K562 (cell line): ENCODE data around the gene ZNF775. TPM values are rescaled to one million over a fixed set of nuclear protein-coding genes. Genes with fewer than 3 reads are reported as not detected.
A peak's percentile ranks its signal among the peaks of the same experiment; 100 is the strongest.

Experiments used
- ASH1L ChIP-seq: fragments of 450-650 bp; IDR thresholded peaks from 2 replicates; pipeline ENCODE4 v1.6.1; 2018; ENCODE audit warnings: borderline replicate concordance, mild to moderate bottlenecking, low read depth; ENCODE audit not compliant: partially characterized antibody
- ATF1 ChIP-seq, 2 experiments: fragments of 450-650 bp in 1 of 2; IDR thresholded peaks; 2 replicates each; pipeline ENCODE4 v1.6.1; 2016; ENCODE audit warnings: missing compliant biosample characterization in 1 of 2, missing genetic modification characterization in 1 of 2
- BRCA1 ChIP-seq, 2 experiments: fragments of 450-650 bp in 1 of 2; sonication (generic) in 1 of 2; formaldehyde crosslinking in 1 of 2; IDR thresholded peaks; 2 replicates each; pipeline versions ENCODE4 v1.5.0 to v1.6.1; 2017 to 2020; ENCODE audit warnings: mild to moderate bottlenecking in 1 of 2, missing genetic modification reagents in 1 of 2
- CEBPZ ChIP-seq: fragments of 150-350 bp; IDR thresholded peaks from 2 replicates; pipeline ENCODE4 v1.6.1; 2014; ENCODE audit warnings: low read depth, mild to moderate bottlenecking, low read length, borderline replicate concordance
- CREB1 ChIP-seq, 2 experiments: sonication (generic) in 1 of 2; formaldehyde crosslinking in 1 of 2; IDR thresholded peaks; 2 replicates each; pipeline versions ENCODE4 v1.6.1 to v1.8.0; 2012 to 2022; ENCODE audit warnings: inconsistent platforms in 1 of 2, mild to moderate bottlenecking in 1 of 2, missing genetic modification reagents in 1 of 2, moderate library complexity in 1 of 2
- CTCFL ChIP-seq: IDR thresholded peaks from 2 replicates; pipeline ENCODE4 v1.6.1; 2011; ENCODE audit warnings: borderline replicate concordance, low read depth, mild to moderate bottlenecking, moderate library complexity, low read length; ENCODE audit not compliant: insufficient read depth, poor library complexity, severe bottlenecking
- FUS ChIP-seq: fragments of 200-400 bp; formaldehyde crosslinking; optimal IDR thresholded peaks from 2 replicates; pipeline ENCODE3; 2017; ENCODE audit warnings: low read depth, low read length
- HDAC8 ChIP-seq: fragments of 450-650 bp; IDR thresholded peaks from 2 replicates; pipeline ENCODE4 v1.6.1; 2016; ENCODE audit warnings: mild to moderate bottlenecking, missing genetic modification characterization, moderate library complexity, missing compliant biosample characterization
- NR2C2 ChIP-seq, 2 experiments: fragments of 200-800 bp in 1 of 2; sonication (Bioruptor generic) in 1 of 2; sonication (generic) in 1 of 2; formaldehyde crosslinking in 1 of 2; IDR thresholded peaks; 2 replicates each; pipeline versions ENCODE4 v1.6.1 to v1.8.0; 2016 to 2022; ENCODE audit warnings: mild to moderate bottlenecking in 1 of 2, missing compliant biosample characterization in 1 of 2, missing genetic modification characterization in 1 of 2, missing genetic modification reagents in 1 of 2
- SIN3A ChIP-seq, 2 experiments: fragments of 150-350 bp in 1 of 2; IDR thresholded peaks; 2 replicates each; pipeline ENCODE4 v1.6.1; 2011 to 2016; ENCODE audit warnings: borderline replicate concordance in 2 of 2, low read depth in 2 of 2, low read length in 2 of 2, mild to moderate bottlenecking in 2 of 2, moderate library complexity in 2 of 2; ENCODE audit not compliant: control insufficient read depth in 1 of 2
- WHSC1 ChIP-seq: IDR thresholded peaks from one replicate; pipeline ENCODE4 v1.6.1; 2012; ENCODE audit warnings: low read length, control low read depth, inconsistent platforms
- ZNF217 ChIP-seq: sonication (generic); formaldehyde crosslinking; IDR thresholded peaks from 2 replicates; pipeline ENCODE4 v1.8.0; 2022; ENCODE audit warnings: mild to moderate bottlenecking, missing genetic modification reagents
- polyA plus RNA-seq, 8 experiments: library from polyadenylated mRNA; depleted of rRNA in 4 of 8; stranded (reverse) in 5 of 8; unstranded in 3 of 8; fragments of >200 nt; fragmentation: Nextera tagmentation in 2 of 8; fragmentation: Illumina TruSeq in 1 of 8; extraction: Ambion mirVana in 2 of 8; extraction: Trizol in 1 of 8; gene quantifications; 2 replicates each; pipeline versions ENCODE4 v1.2.1 to v1.2.3, GENCODE V29; 2011 to 2014; ENCODE audit warnings: inconsistent platforms in 1 of 8, missing spikeins in 1 of 8
- total RNA-seq, 7 experiments: library from RNA; depleted of rRNA in 6 of 7; stranded (reverse); fragments of >200 nt in 6 of 7; fragmentation: Illumina TruSeq in 2 of 7; extraction: Trizol in 2 of 7; gene quantifications; 2 replicates each; pipeline versions ENCODE4 v1.2.1 to v1.2.3, GENCODE V29; 2011 to 2021; ENCODE audit warnings: low replicate concordance in 1 of 7
- TF ChIP-seq, protein P1 (sequence below), 2 experiments: fragments of 250-450 bp in 1 of 2; fragments of 450-650 bp in 1 of 2; sonication (Bioruptor Pico) in 1 of 2; IDR thresholded peaks; 2 replicates each; pipeline versions ENCODE4 v1.6.1 to v1.8.0; 2016 to 2021; ENCODE audit warnings: mild to moderate bottlenecking in 2 of 2, moderate library complexity in 2 of 2, missing compliant biosample characterization in 1 of 2, missing genetic modification characterization in 1 of 2
- TF ChIP-seq, protein P2 (sequence below), 2 experiments: fragments of 450-650 bp in 1 of 2; IDR thresholded peaks; 2 replicates each; pipeline ENCODE4 v1.6.1; 2011 to 2017; ENCODE audit warnings: low read depth in 2 of 2, antibody characterized with exemption in 1 of 2, borderline replicate concordance in 1 of 2, low read length in 1 of 2, mild to moderate bottlenecking in 1 of 2, mixed read lengths in 1 of 2; ENCODE audit not compliant: control insufficient read depth in 1 of 2

Gene ZNF775
- total and polyA plus RNA-seq, 9 of the 15 experiments (the other 6 are each of a cell fraction or from before 2014, with no cell fraction given), result 0.04 to 18.7 (median 4.9) TPM

DNA sequence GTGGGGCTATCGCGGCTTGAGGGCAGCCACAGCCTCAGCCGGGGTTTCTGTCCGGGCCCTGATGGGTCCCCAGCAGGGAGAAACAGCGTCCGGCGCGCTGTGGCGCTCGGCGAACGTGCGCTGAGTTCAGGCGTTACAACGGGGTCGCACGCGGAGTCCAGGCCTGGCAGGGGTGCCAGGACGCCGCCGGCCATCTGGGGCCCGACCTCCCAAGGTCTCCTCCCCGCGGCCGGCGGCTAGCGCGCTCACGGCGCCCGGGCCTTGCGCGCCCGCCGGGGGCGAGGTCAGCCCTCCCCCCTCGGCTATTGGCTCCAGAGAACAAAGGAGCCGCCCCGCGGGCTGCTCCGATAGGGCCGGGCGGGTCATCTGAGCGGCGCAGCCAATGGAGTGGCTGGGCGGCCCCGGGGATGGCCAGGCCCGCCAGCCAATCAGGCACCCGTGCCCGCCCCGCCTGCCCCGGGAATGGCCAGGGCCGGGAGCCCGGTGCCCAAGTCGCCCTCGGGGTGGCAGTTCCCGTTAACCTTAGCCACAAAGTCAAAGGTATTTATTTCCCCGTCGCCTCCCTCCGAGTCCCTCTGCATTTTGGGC, at the start of gene ZNF775 (continued):
- TF ChIP-seq HDAC8, result 0 out of 2 replicates have a peak, but pooled peaks have one; percentile 18
- peak; percentile 87 for TF ChIP-seq CEBPZ
- TF ChIP-seq SIN3A (IDR thresholded peaks at IDR 0.05; ENCODE audit: borderline replicate concordance in 2 of 2, control insufficient read depth in 1 of 2, low read depth in 2 of 2, low read length in 2 of 2), result peak in 1 of 2 experiments; percentile 50; a peak in 2 of 4 replicates
- no peak for TF ChIP-seq BRCA1 (IDR thresholded peaks at IDR 0.05)
- TF ChIP-seq BRCA1 (CRISPR knock-in tag; IDR thresholded peaks at IDR 0.05), result 0 out of 2 replicates have a peak, but pooled peaks have one; percentile 15
- TF ChIP-seq ASH1L, result peak; percentile 97
- TF ChIP-seq CTCFL, result peak; percentile 22
- TF ChIP-seq ZNF217, result no peak
- TF ChIP-seq CREB1 (IDR thresholded peaks at IDR 0.05), result no peak
- peak; percentile 72; the same call in 1 of the 2 replicates for TF ChIP-seq CREB1 (CRISPR knock-in tag; IDR thresholded peaks at IDR 0.05)
- TF ChIP-seq NR2C2 (CRISPR knock-in tag; IDR thresholded peaks at IDR 0.05), result no peak
- TF ChIP-seq NR2C2 (tag; IDR thresholded peaks at IDR 0.05), result peak; percentile 90
- peak; percentile 51 for TF ChIP-seq FUS
- TF ChIP-seq, protein P1, sequence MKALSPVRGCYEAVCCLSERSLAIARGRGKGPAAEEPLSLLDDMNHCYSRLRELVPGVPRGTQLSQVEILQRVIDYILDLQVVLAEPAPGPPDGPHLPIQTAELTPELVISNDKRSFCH (CRISPR knock-in tag; IDR thresholded peaks at IDR 0.05), result no peak
- TF ChIP-seq, protein P1 (tag; IDR thresholded peaks at IDR 0.05), result peak; percentile 18; the same call in 1 of the 2 replicates
- no peak for TF ChIP-seq ATF1 (CRISPR knock-in tag; IDR thresholded peaks at IDR 0.05)
- TF ChIP-seq ATF1 (tag; IDR thresholded peaks at IDR 0.05), result peak; percentile 60; the same call in 1 of the 2 replicates
- no peak for TF ChIP-seq WHSC1
- TF ChIP-seq, protein P2, sequence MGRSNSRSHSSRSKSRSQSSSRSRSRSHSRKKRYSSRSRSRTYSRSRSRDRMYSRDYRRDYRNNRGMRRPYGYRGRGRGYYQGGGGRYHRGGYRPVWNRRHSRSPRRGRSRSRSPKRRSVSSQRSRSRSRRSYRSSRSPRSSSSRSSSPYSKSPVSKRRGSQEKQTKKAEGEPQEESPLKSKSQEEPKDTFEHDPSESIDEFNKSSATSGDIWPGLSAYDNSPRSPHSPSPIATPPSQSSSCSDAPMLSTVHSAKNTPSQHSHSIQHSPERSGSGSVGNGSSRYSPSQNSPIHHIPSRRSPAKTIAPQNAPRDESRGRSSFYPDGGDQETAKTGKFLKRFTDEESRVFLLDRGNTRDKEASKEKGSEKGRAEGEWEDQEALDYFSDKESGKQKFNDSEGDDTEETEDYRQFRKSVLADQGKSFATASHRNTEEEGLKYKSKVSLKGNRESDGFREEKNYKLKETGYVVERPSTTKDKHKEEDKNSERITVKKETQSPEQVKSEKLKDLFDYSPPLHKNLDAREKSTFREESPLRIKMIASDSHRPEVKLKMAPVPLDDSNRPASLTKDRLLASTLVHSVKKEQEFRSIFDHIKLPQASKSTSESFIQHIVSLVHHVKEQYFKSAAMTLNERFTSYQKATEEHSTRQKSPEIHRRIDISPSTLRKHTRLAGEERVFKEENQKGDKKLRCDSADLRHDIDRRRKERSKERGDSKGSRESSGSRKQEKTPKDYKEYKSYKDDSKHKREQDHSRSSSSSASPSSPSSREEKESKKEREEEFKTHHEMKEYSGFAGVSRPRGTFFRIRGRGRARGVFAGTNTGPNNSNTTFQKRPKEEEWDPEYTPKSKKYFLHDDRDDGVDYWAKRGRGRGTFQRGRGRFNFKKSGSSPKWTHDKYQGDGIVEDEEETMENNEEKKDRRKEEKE (IDR thresholded peaks at IDR 0.05; ENCODE audit: borderline replicate concordance in 1 of 2, control insufficient read depth in 1 of 2, low read depth in 2 of 2, low read length in 1 of 2), result no peak
